ENCODE data around the gene ITPK1. TPM values are rescaled to one million over a fixed set of nuclear protein-coding genes. Genes with fewer than 3 reads are reported as not detected.
A peak's percentile ranks its signal among the peaks of the same experiment; 100 is the strongest.

ITPK1 gene
- total RNA-seq, 1 donor from 2014 or later: 24.3 TPM

DNA sequence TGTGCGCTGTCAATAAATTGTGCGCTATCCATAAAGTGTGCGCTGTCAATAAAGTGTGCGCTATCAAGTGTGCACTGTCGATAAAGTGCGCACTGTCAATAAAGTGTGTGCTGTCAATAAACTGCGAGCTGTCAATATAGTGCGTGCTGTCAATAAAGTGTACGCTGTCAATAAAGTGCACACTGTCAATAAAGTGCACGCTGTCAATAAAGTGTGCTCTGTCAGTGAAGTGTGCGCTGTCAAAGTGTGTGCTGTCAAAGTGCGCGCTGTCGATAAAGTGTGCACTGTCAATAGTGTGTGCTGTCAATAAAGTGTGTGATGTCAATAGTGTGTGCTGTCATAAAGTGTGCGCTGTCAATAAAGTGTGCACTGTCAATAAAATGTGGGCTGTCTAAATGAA, 195.7 kb downstream of the ITPK1 start:
- no peak for DNase-seq

DNA sequence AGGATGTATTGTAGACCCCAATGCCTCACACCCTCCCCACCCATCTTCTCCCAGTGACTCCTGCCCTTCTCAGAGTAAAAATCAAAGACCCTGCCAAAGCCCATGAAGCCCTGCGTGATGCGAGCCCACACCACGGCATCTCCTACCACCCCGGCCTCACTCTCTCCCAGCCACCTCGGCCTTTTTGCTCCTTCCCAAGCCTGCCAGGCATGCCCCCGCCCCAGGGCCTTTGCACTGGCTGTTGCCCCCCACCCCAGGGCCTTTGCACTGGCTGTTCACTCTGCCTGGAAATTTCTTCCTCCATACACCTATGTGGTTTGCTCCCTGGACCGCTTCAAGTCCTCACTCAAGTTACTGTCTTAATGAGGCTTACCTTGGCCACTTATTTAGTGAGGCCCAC, 197.8 kb downstream of the ITPK1 start:
- no peak for DNase-seq

DNA sequence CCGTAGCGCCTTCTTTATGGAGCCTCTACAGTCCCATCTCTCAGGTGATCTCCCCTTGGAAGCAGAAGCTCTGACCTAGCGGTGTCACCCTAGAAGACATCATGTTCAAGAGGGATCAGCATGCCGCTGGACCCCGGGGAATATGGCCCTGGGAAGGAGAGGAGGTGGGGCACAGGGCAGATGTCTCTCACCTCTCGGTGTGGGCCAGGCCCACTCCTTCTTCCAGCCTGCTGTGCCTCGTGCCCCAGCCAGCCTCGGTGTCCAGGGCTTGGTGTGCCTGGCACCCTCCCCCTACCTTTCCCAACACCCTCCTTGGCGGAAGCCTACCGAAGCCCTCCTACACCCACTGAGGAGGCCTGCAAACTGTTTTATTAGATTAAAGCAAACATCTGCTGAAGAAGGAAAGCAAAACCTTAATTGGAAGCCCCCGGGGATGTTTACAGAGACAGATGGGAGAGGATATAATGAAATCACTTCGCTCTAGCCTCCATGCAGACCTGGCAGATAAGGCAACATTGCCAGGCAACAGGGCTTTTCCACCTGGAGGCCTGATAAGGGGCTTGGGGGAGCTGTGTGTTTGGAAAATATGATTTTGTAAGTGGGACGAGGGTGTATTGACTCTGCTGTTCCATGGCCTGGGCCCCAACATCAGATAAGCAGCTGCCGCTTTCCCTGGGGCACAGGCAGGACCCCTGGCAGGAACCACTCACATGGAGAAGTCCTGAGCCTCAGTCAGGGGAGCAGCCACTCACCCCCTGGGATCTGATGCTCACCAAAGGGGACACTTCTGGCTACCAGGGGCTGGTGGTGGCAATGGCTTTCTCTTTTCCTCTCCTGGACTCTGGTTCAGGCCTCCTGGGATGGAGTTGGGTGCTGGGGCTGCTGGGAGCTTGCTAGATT, 198.4 kb downstream of the ITPK1 start:
- DNase-seq: no peak

DNA sequence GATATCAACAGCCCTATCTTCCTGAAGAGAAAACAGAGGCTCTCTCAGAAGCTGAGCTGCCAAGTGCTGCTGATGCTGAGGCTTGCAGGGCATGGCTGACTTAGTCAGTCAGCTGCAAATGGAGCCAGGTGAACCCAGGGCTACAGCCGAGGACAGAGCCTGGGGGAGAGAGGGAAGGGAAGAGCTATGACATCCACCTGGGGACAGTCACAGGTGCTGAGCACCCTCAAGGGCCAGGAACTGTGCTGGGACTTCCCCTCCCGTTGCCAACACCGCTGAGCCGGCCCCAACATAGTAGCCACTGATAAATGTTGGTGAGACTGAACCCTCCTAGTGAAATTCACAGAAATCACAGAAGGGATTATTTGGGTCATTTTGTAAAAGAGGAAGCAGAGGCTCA, 199.5 kb downstream of the ITPK1 start:
- DNase-seq: no peak

DNA sequence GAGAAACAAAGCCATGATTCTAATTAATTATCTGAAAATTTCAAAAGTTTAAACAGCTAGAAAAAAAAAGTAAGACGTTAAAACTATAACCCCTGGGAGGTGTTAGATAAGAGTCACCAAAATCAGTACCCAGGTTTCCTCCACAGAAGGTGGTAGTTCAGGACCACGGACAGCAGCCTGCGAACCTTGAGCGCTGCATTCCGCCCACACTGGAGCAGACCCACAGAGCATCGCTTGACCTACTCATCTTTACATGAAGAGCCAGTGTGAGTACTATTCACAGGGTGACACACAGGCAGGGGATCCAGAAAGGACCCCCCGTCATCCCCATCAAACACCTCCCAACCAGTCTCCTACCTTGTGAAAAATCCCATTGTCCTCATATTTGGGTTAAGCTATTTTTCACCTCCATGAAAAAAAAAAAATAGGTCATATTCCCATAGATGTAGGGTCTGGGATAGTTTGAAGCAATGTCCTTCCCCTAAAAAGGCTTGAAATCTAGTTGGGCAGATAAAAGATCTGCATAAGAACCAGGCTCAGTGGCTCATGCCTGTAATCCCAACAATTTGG, 201.6 kb downstream of the ITPK1 start:
- DNase-seq: no peak

DNA sequence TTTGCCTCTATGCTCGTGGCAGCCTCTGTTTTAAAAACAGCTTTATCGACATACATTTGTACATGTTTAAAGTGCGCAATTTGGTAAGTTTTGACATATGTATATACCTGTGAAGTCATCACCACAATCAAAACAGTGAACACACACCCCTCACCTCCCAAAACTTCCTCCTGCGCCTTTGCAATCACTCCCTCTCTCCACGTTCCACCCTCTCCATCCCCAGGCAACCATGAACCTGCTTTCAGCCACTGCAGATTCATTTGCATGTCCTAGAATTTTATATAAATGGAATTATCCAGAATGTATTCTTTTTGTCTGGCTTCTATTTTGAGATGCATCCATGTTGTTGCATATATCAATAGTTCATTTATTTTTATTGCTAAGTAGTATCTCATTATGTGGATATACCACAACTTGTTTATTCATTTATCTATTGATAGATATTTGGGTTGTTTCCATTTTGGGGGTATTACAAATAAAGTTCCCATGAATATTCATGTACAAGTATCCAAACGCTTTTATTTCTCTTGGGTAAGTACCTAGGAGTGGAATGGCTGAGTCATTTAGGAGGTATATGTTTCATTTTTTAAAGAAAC, 208.3 kb downstream of the ITPK1 start:
- DNase-seq: no peak

DNA sequence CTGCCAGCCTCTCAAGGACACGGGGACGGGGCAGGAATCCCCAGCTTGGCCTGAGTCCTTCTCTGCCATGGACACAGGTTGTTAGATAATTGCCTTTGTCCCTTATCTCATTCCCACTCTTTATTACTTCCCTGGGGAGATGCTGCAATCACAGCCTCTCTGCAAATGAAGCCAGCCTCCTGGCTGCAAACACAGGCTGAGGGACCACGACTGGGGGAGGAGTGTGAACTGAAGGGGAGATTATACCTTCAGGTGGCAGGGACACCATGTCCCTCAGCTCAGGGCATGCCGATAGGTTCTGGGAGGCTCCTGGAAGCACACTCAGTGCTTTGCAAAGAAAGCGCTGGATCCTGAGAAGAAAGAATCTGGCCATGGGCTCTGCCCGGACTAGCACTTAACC, 208.9 kb downstream of the ITPK1 start:
- DNase-seq: peak; percentile 43

GRCh38 chr14:92906420-92906819, 209.3 kb downstream of the ITPK1 start:
- DNase-seq: no peak

GRCh38 chr14:92905667-92906066, 210.1 kb downstream of the ITPK1 start:
- no peak for DNase-seq

DNA sequence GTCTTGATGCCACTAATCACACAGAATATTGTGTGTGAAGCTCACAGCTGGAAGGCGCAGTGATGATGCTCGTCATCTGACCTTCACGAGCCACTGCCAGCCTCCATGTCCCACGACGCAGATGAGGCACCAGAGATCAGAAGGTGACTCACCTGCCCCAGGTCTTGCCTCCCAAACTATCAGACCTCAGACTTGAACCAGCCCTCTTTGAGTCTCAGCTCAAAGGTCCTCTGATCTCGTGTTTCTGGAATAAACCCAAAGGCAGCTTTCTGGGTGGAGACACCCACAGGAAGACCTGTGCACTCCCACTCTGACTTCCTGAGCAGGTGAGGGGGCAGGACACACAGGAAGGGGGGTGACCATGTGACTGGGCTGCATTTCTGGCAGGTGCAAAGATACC, 212.4 kb downstream of the ITPK1 start:
- DNase-seq: no peak

GRCh38 chr14:92902726-92903125, 213.0 kb downstream of the ITPK1 start:
- DNase-seq: no peak

- no peak for DNase-seq
Observed at GRCh38 chr14:92902191-92902590, 213.5 kb downstream of the ITPK1 start.

DNA sequence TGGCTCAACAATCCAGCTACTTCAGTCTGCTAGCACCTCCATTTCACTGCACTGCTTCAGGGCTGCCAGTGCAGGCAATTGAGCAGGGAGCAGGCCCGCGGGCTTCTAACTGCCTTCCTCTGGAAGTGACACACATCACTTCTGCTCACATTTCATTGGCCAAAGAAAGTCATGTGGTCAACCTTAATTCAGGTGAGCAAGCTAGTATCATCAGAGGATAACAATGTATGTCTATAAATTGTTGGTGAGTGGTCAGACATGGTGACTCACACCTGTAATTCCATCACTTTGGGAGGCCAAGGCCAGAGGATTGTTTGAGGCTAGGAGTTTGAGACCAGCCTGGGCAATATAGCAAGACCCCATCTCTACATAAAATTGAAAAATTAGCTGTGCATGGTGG, 215.1 kb downstream of the ITPK1 start:
- no peak for DNase-seq

- DNase-seq: no peak
Observed at GRCh38 chr14:92898566-92899131, 217.1 kb downstream of the ITPK1 start.

- DNase-seq: no peak
Observed at GRCh38 chr14:92897922-92898565, 217.7 kb downstream of the ITPK1 start.

- DNase-seq: no peak
Observed at GRCh38 chr14:92895352-92895878, 220.3 kb downstream of the ITPK1 start.

DNA sequence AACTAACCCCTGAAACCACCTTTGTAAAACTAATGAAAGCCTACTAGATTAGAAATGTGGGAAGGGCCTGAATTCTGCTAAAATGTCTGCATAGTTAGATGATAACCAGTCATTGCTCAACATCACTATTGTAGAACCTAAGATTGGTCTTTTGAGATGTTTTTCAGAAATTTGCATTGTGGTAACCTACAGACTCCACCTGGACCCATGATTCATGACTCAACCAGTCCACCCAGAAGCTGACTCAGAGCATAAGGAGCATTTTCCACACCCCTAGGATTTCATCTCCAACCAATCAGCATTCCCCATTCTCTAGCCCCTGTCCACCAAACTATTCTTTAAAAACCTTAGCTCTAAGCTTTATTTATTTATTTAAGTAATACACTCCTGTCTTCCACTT, 223.1 kb downstream of the ITPK1 start:
- DNase-seq: no peak

DNA sequence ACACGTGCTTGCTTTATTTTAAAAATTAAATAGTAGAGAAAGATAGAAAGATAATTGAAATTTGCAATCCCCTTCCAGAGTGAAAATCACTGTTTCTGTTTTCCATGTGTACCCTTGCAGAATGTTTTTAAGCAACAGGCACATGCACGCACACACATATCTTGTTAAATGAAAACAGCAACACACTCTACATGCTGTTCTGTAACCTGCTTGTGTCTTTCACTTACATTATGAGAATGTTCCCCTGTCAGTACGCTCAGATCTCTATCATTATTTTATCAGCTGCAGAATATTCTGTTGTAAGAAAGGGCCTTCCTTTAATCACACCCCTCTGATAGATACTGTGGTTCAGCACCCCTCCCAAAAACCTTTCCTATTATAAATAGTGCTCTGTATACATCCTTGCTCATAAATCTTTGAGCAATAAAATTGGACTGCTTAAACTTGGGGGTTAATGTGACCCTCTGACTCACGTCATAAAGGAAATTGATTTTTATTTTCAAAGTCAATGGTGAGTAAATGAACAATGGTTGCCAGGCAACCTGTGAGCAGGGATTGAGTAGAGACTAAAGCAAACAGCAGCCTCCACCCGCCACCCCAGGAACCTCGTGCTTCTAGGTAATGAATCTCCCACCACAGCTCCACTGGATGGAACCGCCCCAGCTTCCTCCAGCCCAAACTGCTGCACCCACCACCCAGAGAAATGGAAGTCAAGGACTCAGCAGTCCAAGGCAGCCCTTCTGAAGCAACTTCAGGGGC, 224.7 kb downstream of the ITPK1 start:
- no peak for DNase-seq

- no peak for DNase-seq
Observed at GRCh38 chr14:92888896-92889295, 226.8 kb downstream of the ITPK1 start.

GRCh38 chr14:92887157-92887556, 228.6 kb downstream of the ITPK1 start:
- no peak for DNase-seq

Measured in occipital lobe (tissue), 2 donors.